Measurements from ENCODE around the gene LRRC4. TPM values are rescaled to one million over a fixed set of nuclear protein-coding genes. Genes with fewer than 3 reads are reported as not detected.
A peak's percentile ranks its signal among the peaks of the same experiment; 100 is the strongest.

Gene LRRC4
- total and polyA plus RNA-seq, 8 donors: 0.45 to 61.8 (median 1.1) TPM; not detected in 1

- 1 to 4% (median 2%) methylated on average over 22 to 87 of the region's 87 CpGs for WGBS, 5 donors
- Histone ChIP-seq H3K27me3 (no peaks in the 10 kb centered on the region), H3K4me1 (peaks cover 21 to 56% (median 42%) of the 10 kb centered on the region in 4 donors), H3K27ac (peak overlapping the region in 3 of 5 donors; percentile 36 to 77 (median 74)), H3K36me3 (peaks cover 3 to 11% (median 5%) of the 10 kb centered on the region in 4 donors), H3K9me3 (no peaks in the 10 kb centered on the region), H3K4me3 (peak overlapping the region; percentile 55 to 75 (median 63))
- intact Hi-C loops (cut with DNase I; ENCODE audit: low total_unique reads): no loop called here
- DNase-seq: peak; percentile 34 to 88
- TF ChIP-seq CTCF (IDR thresholded peaks at IDR 0.05) (no peak), EP300 (IDR thresholded peaks at IDR 0.05) (no peak), POLR2AphosphoS5 (IDR thresholded peaks at IDR 0.05) (peak in 2 of 3 donors; percentile 37 to 76)
Observed at GRCh38 chr7:128031901-128032604, 816 bp upstream of the LRRC4 start.

GRCh38 chr7:128030263-128030653 lies 979 bp downstream of the LRRC4 start:
- H3K27ac ChIP-seq: no peak overlapping the region
- TF ChIP-seq CTCF (IDR thresholded peaks at IDR 0.05) (no peak), POLR2AphosphoS5 (IDR thresholded peaks at IDR 0.05) (no peak), POLR2A (IDR thresholded peaks at IDR 0.05) (no peak), EP300 (IDR thresholded peaks at IDR 0.05) (no peak)
- no peaks in the 10 kb centered on the region for H3K9me3 ChIP-seq
- peaks cover 26 to 74% (median 47%) of the 10 kb centered on the region in 4 donors for H3K4me1 ChIP-seq
- H3K36me3 ChIP-seq: peaks cover 3 to 11% (median 5%) of the 10 kb centered on the region in 4 donors
- H3K27me3 ChIP-seq: no peaks in the 10 kb centered on the region
- DNase-seq: peak in 1 of 2 donors; percentile 47
- H3K4me3 ChIP-seq: peak overlapping the region in 3 of 4 donors; percentile 60 to 75 (median 66)
- 90 to 94% (median 91%) methylated on average over 21 of the region's 21 CpGs for WGBS, 5 donors
- intact Hi-C loops (cut with DNase I; ENCODE audit: low total_unique reads): no loop called here

DNA sequence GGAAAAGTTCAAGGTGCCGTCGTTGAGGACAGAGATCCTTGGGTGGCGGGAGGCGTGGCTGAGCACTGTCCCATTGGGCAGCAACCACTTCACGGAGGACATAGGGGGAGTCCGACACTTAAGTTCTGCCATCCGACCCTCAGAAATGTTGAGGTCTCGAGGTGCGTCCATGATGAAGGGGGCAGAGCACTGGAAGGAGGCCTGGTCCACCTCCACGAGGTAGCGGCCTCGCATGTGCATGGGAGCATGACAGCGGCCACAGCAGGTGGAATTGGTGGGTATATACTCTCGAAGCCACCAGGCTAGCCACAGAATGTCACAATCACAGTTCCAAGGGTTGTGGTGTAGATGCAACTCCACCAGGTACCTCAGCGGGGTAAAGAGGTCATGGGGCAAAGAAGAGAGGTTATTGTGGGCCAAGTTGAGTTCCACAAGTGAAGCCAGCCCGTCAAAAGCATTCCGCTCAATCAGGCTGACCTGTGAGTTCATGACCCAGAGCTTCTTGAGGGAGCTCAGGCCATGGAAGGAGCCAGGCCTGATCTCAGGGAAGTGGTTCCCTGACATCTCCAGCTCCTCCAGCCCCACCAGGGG lies 1.7 kb downstream of the LRRC4 start:
- Histone ChIP-seq H3K4me1 (peaks cover 26 to 75% (median 45%) of the 10 kb centered on the region in 4 donors), H3K36me3 (peaks cover 3 to 15% (median 5%) of the 10 kb centered on the region in 4 donors), H3K4me3 (no peak overlapping the region), H3K9me3 (no peaks in the 10 kb centered on the region), H3K27ac (no peak overlapping the region), H3K27me3 (no peaks in the 10 kb centered on the region)
- no peak for TF ChIP-seq POLR2AphosphoS5 (IDR thresholded peaks at IDR 0.05)
- TF ChIP-seq CTCF (IDR thresholded peaks at IDR 0.05): no peak
- no peak for TF ChIP-seq POLR2A (IDR thresholded peaks at IDR 0.05)
- TF ChIP-seq EP300 (IDR thresholded peaks at IDR 0.05): no peak
- WGBS, 5 donors: 95 to 98% (median 97%) methylated on average over 16 to 17 of the region's 17 CpGs
- intact Hi-C loops (cut with DNase I; ENCODE audit: low total_unique reads): no loop called here
- DNase-seq: no peak

- no peaks in the 10 kb centered on the region for H3K27me3 ChIP-seq
- TF ChIP-seq EP300 (IDR thresholded peaks at IDR 0.05): no peak
- TF ChIP-seq POLR2A (IDR thresholded peaks at IDR 0.05): no peak
- TF ChIP-seq CTCF (IDR thresholded peaks at IDR 0.05): no peak
- TF ChIP-seq POLR2AphosphoS5 (IDR thresholded peaks at IDR 0.05): no peak
- peak overlapping the region in 1 of 4 donors; percentile 3 for H3K4me3 ChIP-seq
- H3K27ac ChIP-seq: no peak overlapping the region
- 66 to 90% (median 79%) methylated on average over 4 of the region's 4 CpGs for WGBS, 5 donors
- H3K4me1 ChIP-seq: peaks cover 22 to 77% (median 38%) of the 10 kb centered on the region in 4 donors
- DNase-seq: peak in 1 of 2 donors; percentile 36
- intact Hi-C loops (cut with DNase I; ENCODE audit: low total_unique reads): no loop called here
- H3K36me3 ChIP-seq: peaks cover 3 to 15% (median 5%) of the 10 kb centered on the region in 4 donors
- no peaks in the 10 kb centered on the region for H3K9me3 ChIP-seq
Observed at GRCh38 chr7:128027485-128027980, 3.7 kb downstream of the LRRC4 start.

All from stomach (tissue), 9 donors.